Measurements from ENCODE around the gene CLDN7.

DNA sequence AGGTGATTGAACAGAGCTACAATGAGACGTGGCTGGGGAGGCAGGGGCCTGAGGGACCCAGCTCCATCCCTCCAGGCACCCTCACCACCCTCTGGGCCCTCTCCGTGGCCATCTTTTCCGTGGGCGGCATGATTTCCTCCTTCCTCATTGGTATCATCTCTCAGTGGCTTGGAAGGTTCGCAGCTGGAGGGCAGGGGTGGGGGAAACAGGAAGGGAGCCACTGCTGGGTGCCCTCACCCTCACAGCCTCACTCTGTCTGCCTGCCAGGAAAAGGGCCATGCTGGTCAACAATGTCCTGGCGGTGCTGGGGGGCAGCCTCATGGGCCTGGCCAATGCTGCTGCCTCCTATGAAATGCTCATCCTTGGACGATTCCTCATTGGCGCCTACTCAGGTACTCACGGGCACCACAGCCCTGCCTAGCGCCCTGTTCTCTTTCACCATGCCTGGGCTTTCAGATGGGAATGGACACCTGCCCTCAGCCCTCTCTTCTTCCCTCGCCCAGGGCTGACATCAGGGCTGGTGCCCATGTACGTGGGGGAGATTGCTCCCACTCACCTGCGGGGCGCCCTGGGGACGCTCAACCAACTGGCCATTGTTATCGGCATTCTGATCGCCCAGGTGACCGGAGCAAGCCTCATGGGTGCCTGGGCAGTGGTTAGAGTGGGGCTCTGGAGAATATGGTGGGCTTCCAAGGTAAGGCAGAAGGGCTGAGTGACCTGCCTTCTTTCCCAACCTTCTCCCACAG is 21.4 kb upstream of the CLDN7 start:
- TF ChIP-seq, protein P1, sequence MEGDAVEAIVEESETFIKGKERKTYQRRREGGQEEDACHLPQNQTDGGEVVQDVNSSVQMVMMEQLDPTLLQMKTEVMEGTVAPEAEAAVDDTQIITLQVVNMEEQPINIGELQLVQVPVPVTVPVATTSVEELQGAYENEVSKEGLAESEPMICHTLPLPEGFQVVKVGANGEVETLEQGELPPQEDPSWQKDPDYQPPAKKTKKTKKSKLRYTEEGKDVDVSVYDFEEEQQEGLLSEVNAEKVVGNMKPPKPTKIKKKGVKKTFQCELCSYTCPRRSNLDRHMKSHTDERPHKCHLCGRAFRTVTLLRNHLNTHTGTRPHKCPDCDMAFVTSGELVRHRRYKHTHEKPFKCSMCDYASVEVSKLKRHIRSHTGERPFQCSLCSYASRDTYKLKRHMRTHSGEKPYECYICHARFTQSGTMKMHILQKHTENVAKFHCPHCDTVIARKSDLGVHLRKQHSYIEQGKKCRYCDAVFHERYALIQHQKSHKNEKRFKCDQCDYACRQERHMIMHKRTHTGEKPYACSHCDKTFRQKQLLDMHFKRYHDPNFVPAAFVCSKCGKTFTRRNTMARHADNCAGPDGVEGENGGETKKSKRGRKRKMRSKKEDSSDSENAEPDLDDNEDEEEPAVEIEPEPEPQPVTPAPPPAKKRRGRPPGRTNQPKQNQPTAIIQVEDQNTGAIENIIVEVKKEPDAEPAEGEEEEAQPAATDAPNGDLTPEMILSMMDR (IDR thresholded peaks at IDR 0.05): no peak
- TF ChIP-seq POLR2A (IDR thresholded peaks at IDR 0.05) (no peak), POLR2AphosphoS5 (IDR thresholded peaks at IDR 0.05) (no peak)
